ENCODE data around the gene TLCD5. TPM values are rescaled to one million over a fixed set of nuclear protein-coding genes. Genes with fewer than 3 reads are reported as not detected.

Gene TLCD5
- total RNA-seq, 1 experiment from 2014 or later: 7.1 TPM

DNA sequence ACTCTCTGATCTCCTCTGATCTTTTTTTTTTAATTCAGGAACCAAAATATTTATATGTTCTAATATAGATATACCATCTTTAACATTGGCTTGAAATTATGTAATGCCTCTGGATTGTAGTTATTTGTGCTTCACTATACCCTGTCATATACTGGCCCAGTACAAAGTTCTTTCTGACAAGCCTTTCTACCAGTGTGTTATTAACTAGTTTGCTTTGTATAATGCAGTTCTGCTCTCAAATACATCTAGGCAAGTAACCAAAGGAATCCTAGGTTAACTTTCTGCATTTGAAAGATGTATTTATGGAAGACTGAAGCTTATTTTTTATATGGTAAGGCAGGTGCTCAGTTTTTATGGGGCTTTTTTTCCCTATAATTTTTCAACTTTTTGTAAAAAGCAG, 47.2 kb downstream of the TLCD5 start:
- Histone ChIP-seq H3K18ac (ENCODE audit: insufficient read length, low read depth, low read length) (no peak overlapping the region), H4K5ac (ENCODE audit: insufficient read length, low read depth, low read length) (no peak overlapping the region), H3K4ac (ENCODE audit: low read depth, low read length) (no peak overlapping the region), H3T11ph (ENCODE audit: low read length) (no peak overlapping the region), H3K14ac (ENCODE audit: insufficient read depth, low read length) (no peak overlapping the region), H3K4me1 (ENCODE audit: insufficient read depth, low read length) (no peaks in the 10 kb centered on the region), H3K23me2 (ENCODE audit: insufficient read length, low read depth, low read length, poor library complexity, severe bottlenecking) (no peaks in the 10 kb centered on the region), H2BK12ac (ENCODE audit: insufficient read length, low read depth, low read length) (no peak overlapping the region), H3K27ac (ENCODE audit: insufficient read length, low read depth, low read length) (no peak overlapping the region), H3K79me2 (ENCODE audit: insufficient read depth, low read length) (peaks cover 4% of the 10 kb centered on the region; the same call in 1 of the 2 replicates), H4K91ac (ENCODE audit: insufficient read length, low read depth, low read length) (no peak overlapping the region), H3K56ac (ENCODE audit: insufficient read length, low read depth, low read length) (no peak overlapping the region), H3K79me1 (ENCODE audit: insufficient read depth, low read depth, low read length, poor library complexity, severe bottlenecking) (peaks cover 3% of the 10 kb centered on the region), H3K27me3 (ENCODE audit: insufficient read depth, low read length) (no peaks in the 10 kb centered on the region), H2BK15ac (ENCODE audit: low read depth, low read length) (no peak overlapping the region), H3K9me3 (ENCODE audit: control insufficient read depth, low read depth, low read length) (no peaks in the 10 kb centered on the region), H2BK120ac (ENCODE audit: low read depth, low read length, poor library complexity, severe bottlenecking) (no peak overlapping the region), H3K9ac (ENCODE audit: extremely low read depth, insufficient read length, low read length) (no peak overlapping the region), H3K23ac (ENCODE audit: insufficient read length, low read depth, low read length) (no peak overlapping the region), H4K20me1 (ENCODE audit: control insufficient read depth, insufficient read depth, insufficient read length) (no peaks in the 10 kb centered on the region), H2AK5ac (ENCODE audit: insufficient read length, low read length) (no peak overlapping the region), H4K8ac (replicated peaks; ENCODE audit: insufficient read length, low read depth, low read length) (no peak overlapping the region), H3K4me2 (ENCODE audit: insufficient read depth, insufficient read length, low read length) (no peak overlapping the region), H2BK20ac (ENCODE audit: low read depth, low read length, poor library complexity, severe bottlenecking) (no peak overlapping the region), H2AFZ (ENCODE audit: low read length) (no peak overlapping the region), H2BK5ac (ENCODE audit: insufficient read length, low read length) (no peak overlapping the region)
- TF ChIP-seq, protein P1, sequence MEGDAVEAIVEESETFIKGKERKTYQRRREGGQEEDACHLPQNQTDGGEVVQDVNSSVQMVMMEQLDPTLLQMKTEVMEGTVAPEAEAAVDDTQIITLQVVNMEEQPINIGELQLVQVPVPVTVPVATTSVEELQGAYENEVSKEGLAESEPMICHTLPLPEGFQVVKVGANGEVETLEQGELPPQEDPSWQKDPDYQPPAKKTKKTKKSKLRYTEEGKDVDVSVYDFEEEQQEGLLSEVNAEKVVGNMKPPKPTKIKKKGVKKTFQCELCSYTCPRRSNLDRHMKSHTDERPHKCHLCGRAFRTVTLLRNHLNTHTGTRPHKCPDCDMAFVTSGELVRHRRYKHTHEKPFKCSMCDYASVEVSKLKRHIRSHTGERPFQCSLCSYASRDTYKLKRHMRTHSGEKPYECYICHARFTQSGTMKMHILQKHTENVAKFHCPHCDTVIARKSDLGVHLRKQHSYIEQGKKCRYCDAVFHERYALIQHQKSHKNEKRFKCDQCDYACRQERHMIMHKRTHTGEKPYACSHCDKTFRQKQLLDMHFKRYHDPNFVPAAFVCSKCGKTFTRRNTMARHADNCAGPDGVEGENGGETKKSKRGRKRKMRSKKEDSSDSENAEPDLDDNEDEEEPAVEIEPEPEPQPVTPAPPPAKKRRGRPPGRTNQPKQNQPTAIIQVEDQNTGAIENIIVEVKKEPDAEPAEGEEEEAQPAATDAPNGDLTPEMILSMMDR (conservative IDR thresholded peaks at IDR 0.05): no peak
- H3K27me3 Mint-ChIP-seq (ENCODE audit: low read depth): no peaks in the 10 kb centered on the region
- no peak for DNase-seq
- H3K4me1 Mint-ChIP-seq: peaks cover 18 to 30% of the 10 kb centered on the region in 2 experiments
- H3K36me3 Mint-ChIP-seq (ENCODE audit: insufficient read depth in 1 of 3, low read depth in 3 of 3): peaks cover 3 to 7% (median 4%) of the 10 kb centered on the region in 3 experiments; a peak in 4 of 7 replicates
- no peak overlapping the region for H3K4me3 Mint-ChIP-seq
- H3K9me3 Mint-ChIP-seq: no peaks in the 10 kb centered on the region
- H3K27ac Mint-ChIP-seq: no peak overlapping the region
